HepG2 (cell line): ENCODE results near the gene PIEZO2. TPM values are rescaled to one million over a fixed set of nuclear protein-coding genes. Genes with fewer than 3 reads are reported as not detected.

Source experiments
- ATAC-seq: fragments of 200-7000 bp; cut with Tn5 transposase; 3 replicates; pipeline ENCODE4 v1.9.1; 2020; ENCODE audit warnings: mild to moderate bottlenecking, moderate library complexity
- BruUV-seq: library from RNA; stranded (reverse); fragments of 400-500 nt; replicated peaks from 2 replicates; lab custom pipeline; 2021; lab: Mats Ljungman, UMichigan
- CTCF ChIA-PET: fragments of 300-600 bp; formaldehyde crosslinking; extraction: SDS; loops from one replicate; lab custom pipeline; 2021; ENCODE audit warnings: low total read pairs, inconsistent platforms, low intra/inter-chr PET ratio; lab: Yijun Ruan, JAX
- POLR2A ChIA-PET: fragments of 350-600 bp; sonication (Branson Sonifier 250); formaldehyde crosslinking; loops from one replicate; lab custom pipeline; 2020; ENCODE audit warnings: antibody characterized with exemption, inconsistent platforms; lab: Yijun Ruan, JAX
- DNase-seq: peaks from one replicate; pipeline ENCODE4 v3.0.0-alpha.2; 2015; ENCODE audit warnings: low spot score
- FAIRE-seq: peaks from 3 replicates; lab custom pipeline; 2011; peaks lifted over from hg19 to GRCh38; lab: Jason Lieb, UNC
- H2AFZ ChIP-seq: one replicate; pipeline ENCODE4 v1.6.1; 2011; ENCODE audit warnings: low read length, inconsistent platforms
- H3K27ac ChIP-seq: fragments of 300-600 bp; 3 replicates; pipeline ENCODE4 v1.8.0; 2011; ENCODE audit warnings: mixed run types, mild to moderate bottlenecking, mixed read lengths, low read length, inconsistent platforms; ENCODE audit not compliant: insufficient read depth; ENCODE audit errors: extremely low read length
- H3K27me3 ChIP-seq, 2 experiments: fragments of 200-600 bp in 1 of 2; 2 replicates in 1 of 2; 3 replicates in 1 of 2; pipeline versions ENCODE4 v1.6.0 to v1.8.0; 2011; ENCODE audit warnings: low read length in 2 of 2, mild to moderate bottlenecking in 2 of 2, moderate library complexity in 2 of 2, inconsistent platforms in 1 of 2; ENCODE audit not compliant: insufficient read depth in 2 of 2, control insufficient read depth in 1 of 2
- H3K36me3 ChIP-seq, 2 experiments: fragments of 200-600 bp in 1 of 2; replicated peaks in 1 of 2; 2 replicates in 1 of 2; 3 replicates in 1 of 2; pipeline versions ENCODE4 v1.5.1 to v1.8.0; 2011; ENCODE audit warnings: low read length in 2 of 2, inconsistent platforms in 1 of 2; ENCODE audit not compliant: insufficient read depth in 2 of 2, control insufficient read depth in 1 of 2
- H3K4me1 ChIP-seq: 2 replicates; pipeline ENCODE4 v1.5.1; 2012; ENCODE audit warnings: low read length, inconsistent platforms; ENCODE audit not compliant: insufficient read depth
- H3K4me2 ChIP-seq: 2 replicates; pipeline ENCODE4 v1.6.0; 2011; ENCODE audit warnings: low read depth, low read length, inconsistent platforms
- H3K4me3 ChIP-seq, 3 experiments: fragments of 200-600 bp in 1 of 3; sonication (generic), shearing (Covaris generic) in 1 of 3; replicated peaks in 1 of 3; 2 replicates each; pipeline ENCODE4 v1.5.1; 2011 to 2016; ENCODE audit warnings: low read length in 3 of 3, inconsistent platforms in 2 of 3, low read depth in 2 of 3, mild to moderate bottlenecking in 2 of 3, control low read depth in 1 of 3, mixed read lengths in 1 of 3; ENCODE audit not compliant: insufficient read depth in 1 of 3
- H3K79me2 ChIP-seq: one replicate; pipeline ENCODE4 v1.6.1; 2011; ENCODE audit warnings: low read length, inconsistent platforms; ENCODE audit not compliant: insufficient read depth
- H3K9ac ChIP-seq: 2 replicates; pipeline ENCODE4 v1.6.0; 2011; ENCODE audit warnings: mild to moderate bottlenecking, low read depth, low read length, inconsistent platforms; ENCODE audit not compliant: insufficient read depth
- H3K9me3 ChIP-seq: 2 replicates; pipeline ENCODE4 v1.5.1; 2012; ENCODE audit warnings: mild to moderate bottlenecking, low read length
- H4K20me1 ChIP-seq: 2 replicates; pipeline ENCODE4 v1.6.0; 2011; ENCODE audit warnings: inconsistent platforms, mild to moderate bottlenecking, low read length, moderate library complexity; ENCODE audit not compliant: insufficient read depth
- HNRNPLL ChIP-seq: fragments of 200-400 bp; formaldehyde crosslinking; IDR thresholded peaks from 2 replicates; pipeline ENCODE4 v1.6.1; 2017; ENCODE audit warnings: mild to moderate bottlenecking, low read depth, low read length; ENCODE audit not compliant: poor library complexity, severe bottlenecking
- PITX1 ChIP-seq: sonication (generic); formaldehyde crosslinking; IDR thresholded peaks from 2 replicates; pipeline ENCODE4 v1.5.1; 2020; ENCODE audit warnings: mild to moderate bottlenecking, missing genetic modification reagents
- ZNF350 ChIP-seq: sonication (generic); formaldehyde crosslinking; IDR thresholded peaks from 2 replicates; pipeline ENCODE4 v1.4.0; 2020; ENCODE audit warnings: mild to moderate bottlenecking, low read depth, missing genetic modification reagents, borderline replicate concordance
- WGBS: methylation state at CpG from one replicate; pipeline ENCODE4 v1.1.6; 2017; ENCODE audit warnings: low lambda C conversion rate; 5-methylcytosine and 5-hydroxymethylcytosine counted together
- in situ Hi-C: cut with HindIII; loops from 2 replicates; pipeline ENCODE4 v1.10.0; 2017; ENCODE audit warnings: low pct_unique_long_range_greater_than_20kb; ENCODE audit not compliant: extremely low pct_ligation_motif_present
- intact Hi-C: fragments of 100-400 bp; cut with micrococcal nuclease; formaldehyde crosslinking; loops from one replicate; pipeline ENCODE4 v1.10.0; 2022; ENCODE audit not compliant: unreplicated experiment
- polyA plus RNA-seq, 8 experiments: library from polyadenylated mRNA; depleted of rRNA in 3 of 8; stranded (reverse) in 7 of 8; unstranded in 1 of 8; fragments of >200 nt; fragmentation: Illumina TruSeq in 4 of 8; extraction: Trizol in 4 of 8; gene quantifications; 2 replicates each; pipeline versions ENCODE4 v1.2.1 to v1.2.3, GENCODE V29; 2011 to 2016; ENCODE audit warnings: low read depth in 4 of 8, missing spikeins in 1 of 8, mixed read lengths in 1 of 8; ENCODE audit not compliant: insufficient read depth in 1 of 8
- total RNA-seq, 5 experiments: library from RNA; depleted of rRNA; stranded (reverse); fragments of >200 nt; fragmentation: Illumina TruSeq; extraction: Trizol; gene quantifications; 2 replicates each; pipeline ENCODE4 v1.2.3, GENCODE V29; 2016; ENCODE audit warnings: low read depth in 1 of 5
- TF ChIP-seq, protein P1 (sequence below): sonication (generic); formaldehyde crosslinking; IDR thresholded peaks from 2 replicates; pipeline ENCODE4 v1.4.0; 2020; ENCODE audit warnings: missing genetic modification reagents
- TF ChIP-seq, protein P2 (sequence below): sonication (generic); formaldehyde crosslinking; IDR thresholded peaks from 2 replicates; pipeline ENCODE4 v1.4.0; 2020; ENCODE audit warnings: mild to moderate bottlenecking, missing genetic modification reagents

PIEZO2 gene
- total and polyA plus RNA-seq, 2 of the 13 experiments (the other 11 are each of a cell fraction or from before 2014, with no cell fraction given), result 15.2 to 27.2 TPM

DNA sequence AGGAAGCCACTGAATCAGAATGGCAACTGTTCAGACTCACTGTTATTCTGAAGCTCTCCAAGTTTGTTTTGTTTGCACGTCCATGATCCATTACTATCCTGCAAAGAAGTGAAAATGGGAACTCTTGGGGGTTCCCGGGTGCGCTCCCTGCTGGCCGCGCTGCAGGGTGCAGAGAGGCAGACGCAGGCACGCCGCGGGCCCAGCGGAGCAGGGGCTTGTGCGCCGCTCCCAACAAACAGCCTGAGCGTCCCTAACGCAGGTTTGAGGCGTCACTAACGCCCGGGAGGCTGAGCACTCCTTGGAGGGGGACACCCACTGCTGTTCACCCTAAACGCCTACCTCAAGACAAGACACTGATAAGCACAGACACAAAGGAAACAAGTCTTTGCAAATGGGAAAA, 14.3 kb upstream of the PIEZO2 start:
- no peak for DNase-seq
- Histone ChIP-seq H3K9me3 (no peaks in the 10 kb centered on the region), H2AFZ (no peak overlapping the region), H4K20me1 (no peaks in the 10 kb centered on the region), H3K4me1 (no peaks in the 10 kb centered on the region), H3K27me3 (0 out of 5 replicates have a peak, but pooled peaks cover 0 to 5% of the 10 kb centered on the region in 2 experiments), H3K79me2 (no peaks in the 10 kb centered on the region), H3K9ac (no peak overlapping the region), H3K27ac (no peak overlapping the region), H3K4me3 (no peak overlapping the region), H3K36me3 (no peaks in the 10 kb centered on the region), H3K4me2 (no peak overlapping the region)
- ATAC-seq, result no peak
- POLR2A ChIA-PET, result no interaction called here
- intact Hi-C loops, result no loop called here
- in situ Hi-C loops, result no loop called here
- CTCF ChIA-PET, result no interaction called here
- TF ChIP-seq PITX1 (CRISPR knock-in tag) (no peak), HNRNPLL (peak; percentile 28)
- TF ChIP-seq, protein P1, sequence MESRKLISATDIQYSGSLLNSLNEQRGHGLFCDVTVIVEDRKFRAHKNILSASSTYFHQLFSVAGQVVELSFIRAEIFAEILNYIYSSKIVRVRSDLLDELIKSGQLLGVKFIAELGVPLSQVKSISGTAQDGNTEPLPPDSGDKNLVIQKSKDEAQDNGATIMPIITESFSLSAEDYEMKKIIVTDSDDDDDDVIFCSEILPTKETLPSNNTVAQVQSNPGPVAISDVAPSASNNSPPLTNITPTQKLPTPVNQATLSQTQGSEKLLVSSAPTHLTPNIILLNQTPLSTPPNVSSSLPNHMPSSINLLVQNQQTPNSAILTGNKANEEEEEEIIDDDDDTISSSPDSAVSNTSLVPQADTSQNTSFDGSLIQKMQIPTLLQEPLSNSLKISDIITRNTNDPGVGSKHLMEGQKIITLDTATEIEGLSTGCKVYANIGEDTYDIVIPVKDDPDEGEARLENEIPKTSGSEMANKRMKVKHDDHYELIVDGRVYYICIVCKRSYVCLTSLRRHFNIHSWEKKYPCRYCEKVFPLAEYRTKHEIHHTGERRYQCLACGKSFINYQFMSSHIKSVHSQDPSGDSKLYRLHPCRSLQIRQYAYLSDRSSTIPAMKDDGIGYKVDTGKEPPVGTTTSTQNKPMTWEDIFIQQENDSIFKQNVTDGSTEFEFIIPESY (CRISPR knock-in tag), result peak; percentile 80
- no TSS peak for BruUV-seq
- 77% methylated on average over 18 of the region's 18 CpGs for WGBS
- no peak for FAIRE-seq

DNA sequence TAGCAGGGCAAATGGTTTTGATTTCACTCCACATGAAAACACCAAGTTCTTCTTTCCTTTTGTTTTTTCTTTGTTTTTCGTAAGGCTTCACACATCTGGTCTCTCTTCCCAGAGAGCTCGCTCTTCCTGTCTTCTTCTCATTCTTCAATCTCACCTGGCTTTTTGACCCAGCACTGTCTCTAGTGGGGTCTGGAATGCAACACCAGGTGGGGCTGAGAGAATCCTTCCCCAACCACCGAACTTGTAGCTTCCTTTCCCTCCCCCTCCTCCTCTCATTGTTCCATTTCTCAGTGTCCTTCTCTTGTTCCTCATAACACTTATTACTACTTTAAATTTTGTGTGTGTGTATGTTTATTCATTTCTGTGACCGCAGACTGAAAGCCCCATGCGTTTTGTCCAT, 13.5 kb upstream of the PIEZO2 start:
- POLR2A ChIA-PET, result no interaction called here
- H3K4me1 ChIP-seq, result no peaks in the 10 kb centered on the region
- no peak overlapping the region for H3K4me3 ChIP-seq
- in situ Hi-C loops (no loop called here), intact Hi-C loops (no loop called here)
- H2AFZ ChIP-seq, result no peak overlapping the region
- WGBS, result 65% methylated on average over 5 of the region's 5 CpGs
- H3K36me3 ChIP-seq, result no peaks in the 10 kb centered on the region
- no peak overlapping the region for H3K9ac ChIP-seq
- CTCF ChIA-PET, result no interaction called here
- H3K9me3 ChIP-seq, result no peaks in the 10 kb centered on the region
- ATAC-seq, result no peak
- H3K27ac ChIP-seq, result no peak overlapping the region
- no peaks in the 10 kb centered on the region for H4K20me1 ChIP-seq
- H3K79me2 ChIP-seq, result no peaks in the 10 kb centered on the region
- no peak for FAIRE-seq
- H3K4me2 ChIP-seq, result no peak overlapping the region
- BruUV-seq, result no TSS peak
- no peak for TF ChIP-seq ZNF350
- TF ChIP-seq, protein P2, sequence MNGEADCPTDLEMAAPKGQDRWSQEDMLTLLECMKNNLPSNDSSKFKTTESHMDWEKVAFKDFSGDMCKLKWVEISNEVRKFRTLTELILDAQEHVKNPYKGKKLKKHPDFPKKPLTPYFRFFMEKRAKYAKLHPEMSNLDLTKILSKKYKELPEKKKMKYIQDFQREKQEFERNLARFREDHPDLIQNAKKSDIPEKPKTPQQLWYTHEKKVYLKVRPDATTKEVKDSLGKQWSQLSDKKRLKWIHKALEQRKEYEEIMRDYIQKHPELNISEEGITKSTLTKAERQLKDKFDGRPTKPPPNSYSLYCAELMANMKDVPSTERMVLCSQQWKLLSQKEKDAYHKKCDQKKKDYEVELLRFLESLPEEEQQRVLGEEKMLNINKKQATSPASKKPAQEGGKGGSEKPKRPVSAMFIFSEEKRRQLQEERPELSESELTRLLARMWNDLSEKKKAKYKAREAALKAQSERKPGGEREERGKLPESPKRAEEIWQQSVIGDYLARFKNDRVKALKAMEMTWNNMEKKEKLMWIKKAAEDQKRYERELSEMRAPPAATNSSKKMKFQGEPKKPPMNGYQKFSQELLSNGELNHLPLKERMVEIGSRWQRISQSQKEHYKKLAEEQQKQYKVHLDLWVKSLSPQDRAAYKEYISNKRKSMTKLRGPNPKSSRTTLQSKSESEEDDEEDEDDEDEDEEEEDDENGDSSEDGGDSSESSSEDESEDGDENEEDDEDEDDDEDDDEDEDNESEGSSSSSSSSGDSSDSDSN (CRISPR knock-in tag), result no peak
- H3K27me3 ChIP-seq, result 0 out of 5 replicates have a peak, but pooled peaks cover 0 to 5% of the 10 kb centered on the region in 2 experiments
- DNase-seq, result no peak
